SU-DHL-6 (cell line): ENCODE data around the gene AFAP1.

Source experiments
- H2AFZ ChIP-seq: fragments of 200-600 bp; sonication (generic); 2 replicates; pipeline ENCODE4 v1.6.1; 2014; ENCODE audit warnings: low read depth, mild to moderate bottlenecking, moderate library complexity, mixed read lengths, antibody characterized with exemption, low read length; ENCODE audit not compliant: severe bottlenecking
- H3F3A ChIP-seq: fragments of 200-600 bp; shearing (Covaris generic); 2 replicates; pipeline ENCODE4 v1.6.0; 2016; ENCODE audit warnings: antibody characterized with exemption, mild to moderate bottlenecking; ENCODE audit not compliant: insufficient read depth
- H3K27ac ChIP-seq: fragments of 200-600 bp; sonication (generic); 2 replicates; pipeline ENCODE4 v1.5.1; 2016; ENCODE audit warnings: low read depth, mild to moderate bottlenecking, low read length, moderate library complexity, mixed read lengths
- H3K27me3 ChIP-seq: fragments of 200-600 bp; sonication (generic), shearing (Covaris generic); 2 replicates; pipeline ENCODE4 v1.6.0; 2014; ENCODE audit warnings: mild to moderate bottlenecking, low read length
- H3K36me3 ChIP-seq: fragments of 200-600 bp; sonication (generic); 2 replicates; pipeline ENCODE4 v1.6.1; 2014; ENCODE audit warnings: mild to moderate bottlenecking, low read length, mixed read lengths
- H3K4me2 ChIP-seq: fragments of 300-600, 200-600 bp; shearing (Covaris generic), sonication (generic); 2 replicates; pipeline ENCODE4 v1.6.0; 2014; ENCODE audit warnings: low read length, low read depth, mild to moderate bottlenecking; ENCODE audit not compliant: poor library complexity, severe bottlenecking
- H3K4me3 ChIP-seq: fragments of 200-600 bp; sonication (generic); 2 replicates; pipeline ENCODE4 v1.5.1; 2014; ENCODE audit warnings: antibody characterized with exemption, low read length, mild to moderate bottlenecking, mixed read lengths; ENCODE audit not compliant: insufficient read depth, poor library complexity, severe bottlenecking
- H3K79me2 ChIP-seq: fragments of 200-600 bp; sonication (generic); 2 replicates; pipeline ENCODE4 v1.6.1; 2014; ENCODE audit warnings: mild to moderate bottlenecking, low read length, moderate library complexity; ENCODE audit not compliant: insufficient read depth
- H3K9ac ChIP-seq: fragments of 200-600 bp; sonication (generic); 2 replicates; pipeline ENCODE4 v1.7.0; 2014; ENCODE audit warnings: mild to moderate bottlenecking, low read length
- H3K9me2 ChIP-seq: fragments of 200-600 bp; sonication (generic); replicated peaks from 2 replicates; pipeline ENCODE4 v1.6.1; 2014; ENCODE audit warnings: low read length; ENCODE audit not compliant: insufficient read depth
- H3K9me3 ChIP-seq: fragments of 200-600 bp; sonication (generic); 2 replicates; pipeline ENCODE4 v1.6.1; 2014; ENCODE audit warnings: low read length, mixed read lengths; ENCODE audit not compliant: insufficient read depth
- H4K20me1 ChIP-seq: fragments of 200-600 bp; sonication (generic); 2 replicates; pipeline ENCODE4 v1.6.1; 2014; ENCODE audit warnings: low read depth, mild to moderate bottlenecking, antibody characterized with exemption, low read length, moderate library complexity, mixed read lengths
- EZH2phosphoT487 ChIP-seq: fragments of 200-600 bp; sonication (generic), shearing (Covaris generic); conservative IDR thresholded peaks from 2 replicates; pipeline ENCODE4 v1.6.1; 2018; ENCODE audit warnings: mild to moderate bottlenecking, antibody characterized with exemption, low read length, moderate library complexity, mixed read lengths
- TF ChIP-seq, protein P1 (sequence below): fragments of 200-600 bp; sonication (generic); IDR thresholded peaks from one replicate; pipeline ENCODE4 v1.5.1; 2017; ENCODE audit warnings: antibody characterized with exemption, mild to moderate bottlenecking, low read length, moderate library complexity; ENCODE audit not compliant: insufficient read depth, poor library complexity, severe bottlenecking

The AFAP1 gene

DNA sequence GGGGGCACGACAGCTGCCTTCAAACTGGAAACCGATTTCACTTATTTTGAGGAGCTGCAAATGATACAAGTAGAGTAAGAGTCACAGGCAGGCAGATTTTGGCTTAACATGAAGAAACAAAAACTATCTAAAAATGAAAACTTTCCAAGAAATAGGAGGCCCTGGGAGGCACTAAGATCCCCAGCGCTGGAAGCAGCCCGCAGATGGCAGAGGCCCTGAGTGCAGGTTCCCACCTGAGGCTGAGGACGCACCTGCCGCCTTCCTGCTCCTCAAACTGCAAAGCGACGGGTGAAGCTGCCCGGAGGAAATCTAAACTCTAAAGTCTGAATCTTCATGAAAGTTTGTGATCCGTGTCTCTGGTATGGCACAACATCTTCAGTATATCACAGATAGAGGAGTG is 138.7 kb downstream of the AFAP1 start:
- no peaks in the 10 kb centered on the region for H3K36me3 ChIP-seq
- TF ChIP-seq, protein P1, sequence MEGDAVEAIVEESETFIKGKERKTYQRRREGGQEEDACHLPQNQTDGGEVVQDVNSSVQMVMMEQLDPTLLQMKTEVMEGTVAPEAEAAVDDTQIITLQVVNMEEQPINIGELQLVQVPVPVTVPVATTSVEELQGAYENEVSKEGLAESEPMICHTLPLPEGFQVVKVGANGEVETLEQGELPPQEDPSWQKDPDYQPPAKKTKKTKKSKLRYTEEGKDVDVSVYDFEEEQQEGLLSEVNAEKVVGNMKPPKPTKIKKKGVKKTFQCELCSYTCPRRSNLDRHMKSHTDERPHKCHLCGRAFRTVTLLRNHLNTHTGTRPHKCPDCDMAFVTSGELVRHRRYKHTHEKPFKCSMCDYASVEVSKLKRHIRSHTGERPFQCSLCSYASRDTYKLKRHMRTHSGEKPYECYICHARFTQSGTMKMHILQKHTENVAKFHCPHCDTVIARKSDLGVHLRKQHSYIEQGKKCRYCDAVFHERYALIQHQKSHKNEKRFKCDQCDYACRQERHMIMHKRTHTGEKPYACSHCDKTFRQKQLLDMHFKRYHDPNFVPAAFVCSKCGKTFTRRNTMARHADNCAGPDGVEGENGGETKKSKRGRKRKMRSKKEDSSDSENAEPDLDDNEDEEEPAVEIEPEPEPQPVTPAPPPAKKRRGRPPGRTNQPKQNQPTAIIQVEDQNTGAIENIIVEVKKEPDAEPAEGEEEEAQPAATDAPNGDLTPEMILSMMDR: no peak
- TF ChIP-seq EZH2phosphoT487: no peak
- no peaks in the 10 kb centered on the region for H4K20me1 ChIP-seq
- no peak overlapping the region for H3K4me3 ChIP-seq
- no peaks in the 10 kb centered on the region for H3K79me2 ChIP-seq
- H3K9me3 ChIP-seq: no peaks in the 10 kb centered on the region
- no peak overlapping the region for H3K27ac ChIP-seq
- H3F3A ChIP-seq: no peaks in the 10 kb centered on the region
- H3K9me2 ChIP-seq: no peaks in the 10 kb centered on the region
- no peak overlapping the region for H2AFZ ChIP-seq
- H3K4me2 ChIP-seq: no peak overlapping the region
- no peak overlapping the region for H3K9ac ChIP-seq
- no peaks in the 10 kb centered on the region for H3K27me3 ChIP-seq

DNA sequence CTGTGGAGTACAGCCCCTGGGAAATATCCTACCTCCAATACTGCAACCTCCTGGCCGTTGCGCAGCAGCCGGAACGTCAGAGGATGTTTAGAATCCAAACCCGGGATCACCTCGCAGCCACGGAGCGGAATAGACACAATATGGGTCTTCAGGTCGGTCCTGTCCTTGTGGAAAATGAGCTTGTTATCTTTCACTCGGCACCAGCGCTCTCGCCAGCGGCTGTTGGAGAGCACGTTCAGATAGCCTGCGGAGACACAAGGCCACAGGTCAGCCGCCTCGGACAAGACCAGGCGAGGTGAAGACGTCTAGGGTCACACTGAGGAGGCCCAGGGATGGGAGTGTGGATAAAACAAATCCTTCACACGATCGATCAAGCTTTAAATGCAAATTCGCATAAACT is 139.3 kb downstream of the AFAP1 start:
- TF ChIP-seq, protein P1: no peak
- no peak for TF ChIP-seq EZH2phosphoT487
- Histone ChIP-seq H3K79me2 (no peaks in the 10 kb centered on the region), H3F3A (no peaks in the 10 kb centered on the region)

DNA sequence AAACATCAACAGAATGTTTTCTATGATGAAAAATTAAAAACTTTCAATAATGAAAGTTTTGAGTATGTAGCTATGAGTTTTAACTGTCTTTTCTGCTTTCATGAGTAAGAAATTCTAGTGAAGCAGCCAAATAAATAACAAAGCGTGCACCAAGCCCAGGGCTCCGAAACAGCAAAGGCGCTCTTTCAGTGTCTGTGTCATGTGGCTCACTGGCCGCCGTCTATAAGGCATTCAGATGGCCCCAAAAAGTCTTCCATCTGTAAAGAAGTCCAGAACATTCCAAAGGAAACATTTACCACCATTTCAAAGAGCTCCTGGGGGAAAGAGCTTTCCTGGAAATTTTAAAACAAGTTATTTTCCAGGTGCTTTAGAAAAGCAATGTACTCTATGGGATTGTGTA is 139.9 kb downstream of the AFAP1 start:
- no peaks in the 10 kb centered on the region for H3K36me3 ChIP-seq
- H3K79me2 ChIP-seq: no peaks in the 10 kb centered on the region
- no peaks in the 10 kb centered on the region for H4K20me1 ChIP-seq
- H3K9ac ChIP-seq: no peak overlapping the region
- H3K9me2 ChIP-seq: no peaks in the 10 kb centered on the region
- no peak overlapping the region for H3K4me2 ChIP-seq
- no peaks in the 10 kb centered on the region for H3F3A ChIP-seq
- TF ChIP-seq EZH2phosphoT487: no peak
- TF ChIP-seq, protein P1: no peak
- H3K27me3 ChIP-seq: no peaks in the 10 kb centered on the region
- H3K9me3 ChIP-seq: no peaks in the 10 kb centered on the region
- H2AFZ ChIP-seq: no peak overlapping the region
- H3K4me3 ChIP-seq: no peak overlapping the region
- no peak overlapping the region for H3K27ac ChIP-seq

More for the DNA sequence above, 139.3 kb downstream of the AFAP1 start:
- H3K9me2 ChIP-seq: no peaks in the 10 kb centered on the region
- H3K27ac ChIP-seq: no peak overlapping the region
- no peaks in the 10 kb centered on the region for H4K20me1 ChIP-seq
- H3K9me3 ChIP-seq: no peaks in the 10 kb centered on the region
- no peak overlapping the region for H3K9ac ChIP-seq
- no peak overlapping the region for H3K4me3 ChIP-seq
- no peak overlapping the region for H3K4me2 ChIP-seq
- no peaks in the 10 kb centered on the region for H3K36me3 ChIP-seq
- H2AFZ ChIP-seq: no peak overlapping the region
- no peaks in the 10 kb centered on the region for H3K27me3 ChIP-seq

DNA sequence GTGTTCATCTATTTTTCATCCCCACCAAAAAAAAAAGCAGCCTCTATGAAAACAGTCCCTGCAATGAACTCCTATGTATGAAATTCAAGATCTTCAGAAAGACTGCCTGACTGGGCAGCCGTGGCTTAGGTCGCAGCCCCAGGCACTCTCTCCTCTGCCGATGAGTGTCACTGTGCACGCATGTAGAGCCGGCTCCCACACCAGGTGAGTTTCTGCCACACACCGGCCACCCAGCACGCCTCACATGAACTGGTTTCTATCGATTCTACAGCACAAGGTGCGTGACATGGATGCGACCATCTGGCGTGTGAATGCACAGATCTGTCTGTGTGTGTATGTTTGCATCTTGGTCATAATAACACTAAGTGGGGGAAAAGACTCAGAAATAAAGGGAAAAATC is 140.4 kb downstream of the AFAP1 start:
- H3K27ac ChIP-seq: no peak overlapping the region
- no peaks in the 10 kb centered on the region for H3K79me2 ChIP-seq
- TF ChIP-seq EZH2phosphoT487: no peak
- TF ChIP-seq, protein P1: no peak
- no peaks in the 10 kb centered on the region for H4K20me1 ChIP-seq
- H3K9me3 ChIP-seq: no peaks in the 10 kb centered on the region
- no peaks in the 10 kb centered on the region for H3K9me2 ChIP-seq
- no peak overlapping the region for H3K4me2 ChIP-seq
- H3K9ac ChIP-seq: no peak overlapping the region
- no peaks in the 10 kb centered on the region for H3K36me3 ChIP-seq
- no peaks in the 10 kb centered on the region for H3K27me3 ChIP-seq
- H3K4me3 ChIP-seq: no peak overlapping the region
- H2AFZ ChIP-seq: no peak overlapping the region
- H3F3A ChIP-seq: no peaks in the 10 kb centered on the region
